LoVo (cell line): ENCODE results near the gene PHETA2.
A peak's percentile ranks its signal among the peaks of the same experiment; 100 is the strongest.
"Not testable (repeated sequence)": the region's sequence is repeated elsewhere in the genome, so short reads cannot be mapped to it uniquely, and the experiment has no call there.

Experiments
- DNase-seq: peaks from one replicate; pipeline ENCODE4 v3.0.0-alpha.2; 2016; ENCODE audit warnings: low spot score

PHETA2 gene

DNA sequence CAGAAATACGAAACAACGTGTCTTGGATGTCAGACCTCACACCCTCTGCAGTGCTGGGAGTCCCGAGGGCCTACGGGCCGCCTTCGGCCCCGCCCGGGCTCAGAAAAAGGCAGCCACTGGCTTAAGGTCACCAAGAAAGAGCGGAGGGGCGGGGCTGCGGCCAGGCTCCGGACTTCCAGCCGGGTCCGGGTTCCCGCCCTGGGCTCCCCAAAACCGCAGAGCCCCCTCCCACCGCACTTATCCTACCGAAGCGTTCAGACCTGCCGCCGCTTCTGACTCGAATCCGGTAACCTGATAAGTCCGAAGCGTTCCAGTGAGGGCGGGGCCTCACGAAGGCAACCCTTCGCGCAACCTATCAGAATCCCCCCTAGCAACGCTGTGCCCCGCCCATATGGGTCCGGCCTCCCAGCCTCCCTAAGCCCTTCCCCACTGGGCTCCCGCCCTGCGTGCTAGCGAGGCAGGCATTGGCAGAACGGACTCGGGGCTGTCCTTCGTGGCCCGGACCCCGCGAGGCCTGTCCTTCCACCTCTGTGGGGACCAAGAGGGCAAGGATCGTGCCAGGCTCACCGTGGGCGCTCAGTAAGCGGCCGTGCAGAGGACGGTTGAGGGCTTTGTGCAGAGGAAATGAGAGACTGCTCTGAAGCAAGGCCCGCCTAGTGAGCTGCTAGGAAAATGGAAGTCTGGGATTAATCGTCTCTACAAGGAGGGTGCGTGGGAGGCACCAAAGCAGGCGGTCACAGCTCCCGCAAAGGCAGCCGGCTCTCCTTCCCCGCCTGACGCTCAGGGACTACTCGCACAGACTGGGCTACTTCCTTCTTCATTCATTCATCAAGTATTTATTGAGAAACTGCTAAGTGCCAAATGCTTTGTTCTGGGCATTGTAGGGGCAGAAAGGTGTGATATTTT lies 3.3 kb upstream of the PHETA2 start, which contains the start of gene NAGA:
Gene NAGA (minus strand): TSS at position 296 of the 906 bp plus-strand sequence. CDS start 515 bp downstream, outside the sequence.
- peak; percentile 95 for DNase-seq

DNA sequence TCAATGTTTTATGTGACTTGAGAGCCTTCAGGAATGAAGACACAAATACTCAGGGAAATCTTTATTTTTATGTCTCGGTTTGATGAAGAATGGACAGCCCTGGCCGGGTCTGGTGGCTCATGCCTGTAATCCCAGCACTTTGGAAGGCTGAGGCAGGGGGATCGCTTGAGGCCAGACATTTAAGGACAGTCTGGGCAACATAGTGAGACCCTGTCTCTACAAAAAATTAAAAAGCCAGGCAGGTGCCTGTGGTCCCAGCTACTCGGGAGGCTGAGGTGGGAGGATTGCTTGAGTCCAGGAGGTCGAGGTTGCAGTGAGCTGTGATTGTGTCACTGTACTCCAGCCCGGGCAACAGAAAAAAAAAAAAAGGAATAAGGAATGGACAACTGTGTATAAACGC lies 2.5 kb upstream of the PHETA2 start:
- not testable (repeated sequence) for DNase-seq

DNA sequence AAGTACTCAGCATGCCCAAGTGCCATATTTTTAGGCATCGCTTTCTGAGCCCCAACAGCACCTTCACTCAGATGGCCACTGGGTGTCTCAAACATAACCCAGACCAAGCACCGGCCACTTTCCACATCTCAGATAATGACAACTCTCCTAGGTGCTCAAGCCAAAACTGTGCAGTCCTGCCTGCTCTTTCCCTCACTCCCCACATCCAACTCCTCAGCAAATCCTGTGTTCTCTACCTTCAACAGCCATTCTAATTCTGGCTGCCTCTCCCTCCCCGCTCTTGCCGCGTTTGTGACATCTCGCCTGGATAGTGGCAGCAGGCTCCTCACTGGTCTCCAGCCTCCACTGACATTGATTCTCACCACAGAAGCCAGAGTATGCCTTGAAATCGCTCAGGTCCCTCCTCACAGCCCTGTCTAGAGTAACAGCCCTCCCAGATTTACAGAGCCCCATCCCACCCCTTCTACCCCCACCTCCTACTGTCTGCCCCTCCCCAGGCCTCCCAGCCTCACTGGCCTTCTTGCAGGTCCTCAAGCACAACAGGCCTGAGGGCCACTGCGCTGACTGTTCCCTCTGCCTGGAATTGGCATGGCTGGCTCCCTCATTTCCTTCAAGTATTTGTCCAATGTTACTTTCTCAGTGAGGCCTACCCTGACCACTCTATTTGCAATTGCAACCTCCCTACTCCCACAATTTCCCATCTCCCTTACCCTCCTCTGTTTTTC lies 1.3 kb upstream of the PHETA2 start:
- DNase-seq: no peak

DNA sequence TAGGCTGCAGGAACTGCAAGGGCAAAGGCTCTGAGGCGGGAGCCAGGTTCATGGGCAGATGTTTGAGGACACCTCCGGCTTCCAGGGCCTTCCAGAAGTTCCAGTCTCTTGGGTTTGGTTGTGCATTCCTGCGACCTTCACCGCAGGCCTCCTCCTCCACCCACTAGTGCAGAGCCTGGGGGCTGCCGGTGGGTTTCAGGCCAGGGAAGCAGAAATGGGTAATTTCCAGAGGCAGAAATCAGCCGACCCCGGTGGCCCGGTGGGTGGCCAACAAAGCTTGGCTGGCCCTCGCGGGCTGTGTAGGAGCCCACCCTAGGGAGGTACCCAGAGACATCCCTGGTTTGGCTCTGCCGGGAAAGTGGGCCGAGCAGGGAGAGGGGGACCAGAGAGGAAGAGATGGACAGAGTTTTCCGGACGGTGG lies 417 bp upstream of the PHETA2 start:
- no peak for DNase-seq

DNA sequence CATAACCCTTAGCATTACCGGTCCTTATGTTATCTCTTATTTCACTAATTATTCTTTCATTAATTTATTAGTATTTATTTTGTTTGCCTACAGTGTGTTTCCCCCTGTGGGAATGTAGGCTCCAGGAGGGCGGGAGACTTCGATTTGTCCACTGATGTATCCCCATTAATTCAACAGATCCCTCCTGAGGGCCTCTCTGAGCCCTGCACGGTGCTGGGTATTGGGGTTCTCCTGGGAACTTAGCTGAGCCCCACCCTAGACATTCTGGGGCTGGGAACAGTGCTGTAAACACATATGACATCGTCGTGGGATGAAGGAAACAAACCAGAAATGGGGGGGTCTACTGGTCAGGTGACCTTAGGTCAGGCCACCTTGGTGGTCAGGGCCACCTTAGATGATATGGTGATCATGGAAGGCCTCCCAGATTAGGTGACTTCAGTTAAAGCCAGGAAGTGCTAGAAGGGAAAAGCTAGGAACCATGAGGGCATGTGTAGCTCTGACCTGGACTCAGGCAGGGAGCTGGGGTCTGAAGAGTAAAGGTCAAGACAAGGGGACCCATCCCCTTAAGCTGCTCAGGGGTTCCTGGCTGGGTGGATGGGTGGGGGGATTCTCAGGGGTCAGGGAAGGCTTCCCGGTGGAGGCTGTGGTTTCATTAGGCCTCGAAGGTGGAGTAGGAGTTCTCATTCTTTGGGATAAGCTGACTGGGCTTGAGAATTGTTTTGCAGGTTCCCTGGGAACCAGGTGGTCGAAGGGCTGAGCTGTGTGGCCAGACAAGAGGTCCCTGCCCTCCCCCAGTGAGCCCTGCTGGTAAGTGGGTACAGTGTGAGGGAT lies 1.0 kb downstream of the PHETA2 start:
- DNase-seq: no peak

DNA sequence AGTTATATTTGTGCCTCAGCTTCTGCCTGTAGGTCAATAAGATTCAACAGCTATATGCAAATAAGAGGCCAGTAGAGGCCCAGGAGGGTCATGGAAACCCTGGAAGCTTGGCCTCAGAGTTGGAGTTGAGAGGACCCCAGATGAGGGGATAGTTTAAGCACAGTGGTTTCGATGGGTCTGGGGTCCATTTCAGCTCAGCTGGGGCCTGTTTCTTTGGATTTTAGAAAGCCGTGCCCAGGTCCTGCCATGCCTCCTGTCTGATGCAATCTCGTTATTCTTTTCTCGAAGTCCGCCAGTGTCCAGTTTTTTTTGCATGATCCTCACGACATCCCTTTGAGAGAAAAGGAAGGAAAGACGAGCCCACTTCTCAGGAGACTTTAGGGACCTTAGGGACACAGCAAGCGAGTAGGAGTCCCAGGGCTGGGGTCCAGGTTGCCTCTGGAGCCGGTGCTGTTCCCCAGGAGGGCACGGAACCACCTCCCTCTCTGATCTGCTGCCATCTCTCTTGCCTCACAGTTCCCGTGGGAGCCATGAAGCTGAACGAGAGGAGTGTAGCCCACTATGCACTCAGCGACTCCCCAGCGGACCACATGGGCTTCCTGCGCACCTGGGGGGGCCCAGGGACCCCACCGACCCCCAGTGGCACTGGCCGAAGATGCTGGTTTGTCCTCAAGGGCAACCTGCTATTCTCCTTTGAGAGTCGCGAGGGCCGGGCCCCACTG lies 2.9 kb downstream of the PHETA2 start:
- DNase-seq: no peak

DNA sequence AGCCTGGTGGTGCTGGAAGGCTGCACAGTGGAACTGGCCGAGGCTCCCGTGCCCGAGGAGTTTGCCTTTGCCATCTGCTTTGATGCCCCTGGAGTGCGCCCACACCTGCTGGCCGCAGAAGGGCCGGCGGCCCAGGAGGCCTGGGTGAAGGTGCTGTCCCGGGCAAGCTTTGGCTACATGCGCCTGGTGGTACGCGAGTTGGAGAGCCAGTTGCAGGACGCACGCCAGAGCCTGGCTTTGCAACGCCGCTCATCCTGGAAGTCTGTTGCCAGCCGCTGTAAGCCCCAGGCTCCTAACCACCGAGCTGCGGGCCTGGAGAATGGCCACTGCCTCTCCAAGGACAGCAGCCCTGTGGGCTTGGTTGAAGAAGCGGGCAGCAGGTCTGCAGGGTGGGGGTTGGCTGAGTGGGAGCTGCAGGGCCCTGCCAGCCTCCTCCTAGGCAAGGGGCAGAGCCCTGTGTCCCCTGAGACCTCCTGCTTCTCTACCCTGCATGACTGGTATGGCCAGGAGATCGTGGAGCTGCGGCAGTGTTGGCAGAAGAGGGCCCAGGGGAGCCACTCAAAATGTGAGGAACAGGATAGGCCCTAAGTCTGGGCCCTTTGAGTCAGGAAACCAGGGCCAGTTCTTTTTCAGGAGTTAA lies 3.6 kb downstream of the PHETA2 start:
- DNase-seq: no peak

DNA sequence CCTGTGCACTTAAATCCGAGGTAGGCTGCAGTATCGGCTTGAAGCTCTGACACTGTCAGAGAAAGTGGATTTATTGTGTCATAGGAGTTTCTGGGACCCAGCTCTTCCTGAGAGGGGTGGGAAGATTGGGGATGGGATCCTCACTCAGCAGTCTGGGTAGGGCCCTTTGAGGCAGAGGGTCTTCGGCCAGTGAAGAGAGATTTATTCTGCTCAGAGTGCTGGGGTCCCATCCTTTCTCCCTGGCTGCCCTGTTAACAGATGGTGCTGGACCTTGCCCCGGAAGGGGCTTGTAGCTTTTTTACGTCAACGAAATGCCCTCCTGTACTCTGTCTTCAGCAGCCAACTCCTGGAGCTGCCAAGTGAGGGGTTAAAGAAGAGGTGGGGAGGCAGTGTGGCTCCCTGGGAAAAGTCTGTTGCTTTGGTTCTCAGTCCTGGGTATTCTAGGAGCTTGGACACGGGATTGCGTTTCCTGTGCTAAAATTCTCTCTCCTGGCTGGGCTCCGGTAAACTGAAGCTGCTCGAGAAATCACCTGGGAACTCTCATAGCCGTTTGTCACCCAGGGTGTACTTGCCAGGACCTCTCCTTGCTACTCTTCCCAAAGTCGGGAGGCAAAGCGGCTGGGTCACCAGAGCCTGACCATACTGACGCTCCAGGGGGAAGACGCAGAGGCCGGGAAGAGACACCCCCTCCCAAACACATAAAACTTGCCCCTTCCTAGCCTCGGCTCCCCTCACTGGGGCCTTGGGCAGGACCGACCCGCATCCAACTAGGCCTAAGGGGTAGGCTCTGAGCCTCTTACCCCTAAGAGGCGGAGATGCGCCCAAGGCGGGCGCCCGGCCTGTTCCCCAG lies 4.6 kb downstream of the PHETA2 start:
- no peak for DNase-seq

DNA sequence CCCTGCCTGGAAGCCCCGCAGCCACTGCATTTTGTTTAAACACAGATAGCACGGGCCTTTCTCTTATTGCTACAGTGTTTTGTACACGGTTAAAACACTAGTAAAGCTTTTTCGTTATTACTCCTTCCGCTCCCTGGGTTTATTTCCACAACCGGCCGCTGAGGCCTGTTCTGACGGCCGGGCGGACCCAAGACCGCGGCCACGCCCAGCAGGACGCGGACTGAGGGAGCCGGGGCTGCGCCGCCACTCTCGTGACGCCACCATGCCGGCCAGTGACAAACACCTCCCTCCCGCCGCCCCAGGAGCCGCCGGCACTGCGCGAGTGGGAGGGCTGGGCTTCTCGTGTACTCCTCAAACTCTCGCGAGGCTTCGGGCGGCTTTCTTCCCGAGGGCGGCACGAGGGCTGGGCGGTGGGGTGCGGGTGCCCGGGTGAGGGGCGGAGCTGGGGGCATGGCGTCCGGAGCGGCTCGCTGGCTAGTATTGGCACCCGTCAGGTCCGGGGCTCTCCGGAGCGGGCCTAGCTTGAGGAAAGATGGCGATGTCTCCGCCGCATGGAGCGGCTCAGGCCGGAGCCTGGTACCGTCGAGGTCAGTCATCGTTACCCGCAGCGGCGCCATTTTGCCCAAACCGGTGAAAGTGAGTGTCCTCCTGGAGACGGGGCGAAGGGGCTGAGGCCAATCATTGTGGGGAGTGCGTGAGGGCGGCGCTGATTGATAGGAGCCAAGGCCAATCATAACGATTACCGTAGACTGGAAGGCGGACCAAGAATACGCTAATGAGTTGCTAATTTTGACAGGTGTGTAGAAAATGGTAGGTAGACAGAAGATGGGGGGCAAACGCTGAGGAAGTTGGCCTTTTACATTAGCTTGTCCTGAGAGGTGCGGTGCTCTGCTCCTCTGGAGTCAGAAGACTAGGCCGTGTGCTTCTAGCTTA lies 5.5 kb downstream of the PHETA2 start, which contains the start of gene SMDT1:
Gene SMDT1 (plus strand): TSS at position 382 of the 933 bp plus-strand sequence. CDS start 69 bp downstream, at position 451.
- peak; percentile 98 for DNase-seq

DNA sequence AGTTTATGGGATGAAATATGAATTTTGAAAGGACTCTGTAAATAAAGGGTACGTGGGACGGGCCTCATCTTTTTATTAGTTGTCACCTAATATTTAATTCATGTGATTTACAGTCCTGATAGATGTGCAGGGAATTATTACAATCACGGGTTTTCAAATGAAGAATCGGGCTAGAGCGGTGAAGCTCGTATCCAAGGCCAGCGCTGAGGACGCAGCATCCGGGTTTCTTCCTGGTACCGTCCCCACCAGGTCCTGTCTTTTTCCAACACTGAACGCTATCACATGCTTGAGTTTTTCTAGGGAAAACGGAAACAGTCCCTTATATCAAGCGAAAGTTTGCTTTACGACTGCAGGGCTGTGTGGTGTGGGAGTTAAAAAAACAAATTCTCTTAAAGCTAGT lies 6.2 kb downstream of the PHETA2 start:
- no peak for DNase-seq

DNA sequence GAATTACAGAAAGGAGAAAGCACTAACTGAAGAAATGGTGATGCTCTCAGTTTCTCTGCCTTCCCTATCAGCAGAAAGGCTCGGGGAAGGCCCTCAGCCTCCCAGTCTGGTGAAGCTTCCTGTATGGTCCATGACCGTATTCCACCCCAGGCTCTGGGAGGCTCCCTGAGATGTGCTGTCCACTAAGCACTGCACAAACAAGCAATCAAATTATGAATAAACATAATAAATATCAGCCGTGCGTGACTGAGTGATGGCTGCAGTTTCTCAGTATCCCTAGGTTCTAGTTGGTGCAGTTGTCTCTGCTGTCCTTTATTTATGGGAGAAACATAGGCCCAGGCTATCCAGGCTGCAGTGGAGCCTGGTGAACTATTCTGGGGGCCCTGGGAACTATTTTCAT lies 9.1 kb downstream of the PHETA2 start:
- DNase-seq: no peak

DNA sequence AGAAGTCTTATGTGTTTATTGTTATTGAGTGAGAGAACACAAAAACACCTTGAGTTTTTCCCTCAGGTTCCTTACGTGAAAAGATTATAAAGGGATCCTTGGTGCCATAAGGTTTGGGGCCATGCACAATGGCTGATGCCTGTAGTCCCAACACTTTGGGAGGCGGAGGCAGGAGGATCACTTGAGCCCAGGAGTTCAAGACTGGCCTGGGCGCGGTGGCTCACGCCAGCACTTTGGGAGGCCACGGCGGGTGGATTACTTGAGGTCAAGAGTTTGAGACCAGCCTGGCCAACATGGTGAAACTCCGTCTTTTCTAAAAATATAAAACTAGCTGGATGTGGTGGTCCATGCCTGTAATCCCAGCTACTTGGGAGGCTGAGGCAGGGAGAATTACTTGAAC lies 10.8 kb downstream of the PHETA2 start:
- no peak for DNase-seq

DNA sequence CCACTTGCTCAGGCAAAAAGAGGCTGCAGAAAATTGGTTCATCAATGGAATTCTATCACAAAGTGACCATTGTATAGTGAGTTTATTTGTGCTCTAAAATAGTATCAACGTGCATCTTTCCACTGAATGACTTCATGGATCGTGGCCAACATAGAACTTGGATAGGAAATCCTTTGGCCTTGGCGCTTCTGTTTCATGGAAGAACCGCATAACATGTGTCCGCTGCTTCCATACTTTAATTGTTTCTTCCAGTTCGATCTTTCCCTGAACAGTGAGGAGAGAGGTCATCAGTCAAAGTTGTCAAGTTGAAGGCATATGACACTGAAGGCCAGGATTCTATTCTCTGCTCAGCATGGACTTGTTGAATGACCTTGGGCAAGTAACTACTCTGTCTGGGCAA lies 12.0 kb downstream of the PHETA2 start:
- DNase-seq: no peak

DNA sequence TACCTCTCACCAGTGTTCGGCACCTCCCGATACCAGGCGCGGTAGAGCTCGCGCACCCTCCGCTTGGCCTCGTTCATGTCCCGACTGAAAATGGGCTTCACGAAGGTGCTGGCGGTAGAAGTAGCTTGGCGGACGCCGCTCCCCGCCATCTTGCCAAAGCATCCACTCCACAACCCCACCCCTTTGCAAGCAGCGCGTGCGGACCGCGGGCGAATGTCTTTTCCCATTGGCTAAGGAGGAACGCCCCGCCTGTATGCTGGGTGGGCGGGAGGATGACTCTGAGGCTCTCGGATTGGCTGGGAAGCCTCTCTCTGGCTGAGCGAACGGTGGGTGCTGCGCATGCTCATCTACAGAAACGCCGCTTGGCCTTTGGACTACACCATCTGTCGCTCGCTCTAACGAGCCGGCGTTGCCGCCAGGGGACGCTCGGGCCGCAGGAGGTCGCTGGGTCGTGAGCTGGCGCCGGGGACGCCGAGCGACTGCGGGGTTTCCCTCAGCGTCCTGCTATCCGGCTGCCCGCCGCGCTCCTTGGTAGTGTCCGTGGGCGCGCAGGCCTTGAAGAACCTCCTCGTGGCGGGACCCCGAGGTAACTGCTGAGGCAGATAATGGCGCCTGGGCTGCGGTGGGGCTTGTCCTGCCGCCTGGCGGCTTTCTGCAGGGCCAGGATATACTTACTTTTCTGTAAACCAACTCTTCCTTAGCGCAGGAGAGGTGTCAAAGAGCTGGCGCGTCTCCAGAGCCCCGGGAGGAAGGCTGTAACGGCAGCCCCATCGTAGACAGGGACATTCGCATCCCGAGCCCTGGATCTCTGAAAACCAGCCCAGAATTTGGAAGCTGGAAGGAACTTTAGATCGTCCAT lies 16.8 kb downstream of the PHETA2 start, which contains the start of gene NDUFA6:
Gene NDUFA6 (minus strand): TSS at position 177 of the 859 bp plus-strand sequence. CDS start 28 bp downstream, at position 149.
- peak; percentile 99 for DNase-seq

DNA sequence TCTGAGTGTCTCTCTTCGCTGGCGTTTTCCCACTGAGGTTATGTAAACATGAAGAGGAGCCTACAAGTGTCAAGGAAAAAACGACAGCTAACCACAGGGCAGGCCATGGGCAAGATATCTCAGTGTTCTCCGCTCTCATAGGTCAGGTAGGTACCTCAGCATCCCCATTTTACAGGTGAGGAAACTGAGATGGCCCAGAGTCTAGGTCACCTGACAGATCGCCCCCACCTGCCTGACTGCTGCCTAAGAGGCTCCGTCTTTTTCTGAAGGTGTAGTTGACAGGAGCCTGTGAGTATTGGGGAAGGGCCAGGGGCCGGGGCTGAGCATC lies 17.4 kb downstream of the PHETA2 start:
- peak; percentile 17 for DNase-seq

DNA sequence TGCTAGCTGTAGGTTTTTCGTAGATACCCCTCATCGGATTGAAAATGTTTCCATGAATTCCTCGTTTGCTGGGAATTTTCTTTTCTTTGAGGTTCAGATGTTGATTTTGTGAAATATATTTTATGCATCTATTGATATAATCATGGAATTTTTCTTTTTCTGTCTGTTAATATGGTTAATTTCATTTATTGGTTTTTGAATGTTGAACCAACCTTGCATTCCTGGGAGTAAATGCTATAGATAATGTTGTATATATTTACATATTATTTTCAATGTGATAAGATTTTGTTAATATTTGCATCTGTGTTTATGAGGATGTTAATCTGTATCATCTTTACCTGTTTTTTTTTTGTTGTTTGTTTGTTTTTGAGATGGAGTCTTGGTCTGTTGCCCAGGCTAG lies 27.2 kb downstream of the PHETA2 start:
- DNase-seq: no peak

DNA sequence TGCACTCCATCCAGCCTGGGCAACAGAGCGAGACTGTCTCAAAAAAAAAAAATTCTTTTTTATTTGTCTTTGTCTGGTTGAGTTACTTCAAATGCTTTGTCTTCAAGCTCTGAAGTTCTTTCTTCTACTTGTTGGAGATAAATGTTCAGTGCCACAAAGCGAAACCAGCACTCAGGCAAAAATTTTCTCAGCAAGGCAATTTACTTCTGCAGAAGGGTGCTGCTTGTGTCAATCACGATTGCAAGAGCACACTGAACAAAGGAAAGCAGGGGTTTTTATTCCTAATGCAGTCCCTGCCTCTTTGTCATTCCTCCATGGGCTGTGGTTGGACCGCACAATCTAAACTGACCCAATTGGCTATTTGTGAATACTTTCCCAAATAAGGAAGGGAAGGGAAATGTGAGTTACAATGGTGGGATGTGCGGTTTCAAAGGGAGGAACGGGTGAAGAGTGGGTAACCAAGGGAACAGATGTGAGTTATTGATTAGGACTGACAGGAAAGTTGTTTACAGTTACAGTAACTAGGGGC lies 30.3 kb downstream of the PHETA2 start:
- DNase-seq: not testable (repeated sequence)

DNA sequence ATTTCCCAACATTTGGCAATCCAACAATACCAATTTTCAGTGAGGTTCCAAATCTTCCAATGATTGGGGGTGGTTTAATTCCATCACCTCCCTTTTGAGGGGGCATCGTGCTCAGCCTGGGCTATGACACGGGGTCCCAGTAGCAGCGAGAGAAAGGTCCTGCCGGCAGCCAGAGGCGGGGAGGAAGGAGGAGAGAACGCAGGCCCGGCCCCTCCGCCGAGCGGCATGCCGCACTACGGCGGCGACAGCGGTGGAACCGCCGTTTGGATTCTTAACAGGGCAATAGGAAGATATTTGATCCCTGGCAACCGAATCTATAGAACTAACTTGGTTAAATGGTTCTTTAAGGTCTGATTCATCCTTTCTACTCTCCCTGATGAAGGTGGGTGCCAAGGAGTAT lies 34.8 kb downstream of the PHETA2 start:
- DNase-seq: no peak
